Transverse colon (tissue), 4 donors: ENCODE data around the gene ZDHHC14. TPM values are rescaled to one million over a fixed set of nuclear protein-coding genes. Genes with fewer than 3 reads are reported as not detected.

ENCODE experiments used
- DNase-seq: peaks from one replicate; pipeline ENCODE4 v3.0.0-alpha.2; 2019
- H3K27ac ChIP-seq, 4 donors: fragments of 200-600 bp; sonication (generic); 2 replicates each; pipeline ENCODE4 v1.5.1; 2016 to 2018; ENCODE audit warnings: inconsistent platforms in 4 of 4
- H3K27me3 ChIP-seq: fragments of 200-600 bp; sonication (generic); 2 replicates; pipeline ENCODE4 v1.5.1; 2017; ENCODE audit warnings: inconsistent platforms
- H3K36me3 ChIP-seq, 4 donors: fragments of 200-600 bp; sonication (generic); 2 replicates each; pipeline ENCODE4 v1.5.1; 2017 to 2019; ENCODE audit warnings: inconsistent platforms in 4 of 4
- H3K4me1 ChIP-seq, 4 donors: fragments of 200-600 bp; sonication (generic); 2 replicates each; pipeline ENCODE4 v1.5.1; 2017 to 2020; ENCODE audit warnings: inconsistent platforms in 4 of 4
- H3K4me3 ChIP-seq, 4 donors: fragments of 200-600 bp; sonication (generic); 1 replicate in 1 of 4; 2 replicates in 3 of 4; pipeline versions ENCODE4 v1.5.1 to v1.6.1; 2017 to 2019; ENCODE audit warnings: inconsistent platforms in 4 of 4
- H3K9me3 ChIP-seq, 2 donors: fragments of 200-600 bp; sonication (generic); 2 replicates each; pipeline ENCODE4 v1.5.1; 2017 to 2019; ENCODE audit warnings: inconsistent platforms in 2 of 2
- CTCF ChIP-seq, 5 experiments: fragments of 200-600 bp in 3 of 5; fragments of 450-650 bp in 2 of 5; sonication (generic) in 3 of 5; IDR thresholded peaks; 1 replicate in 2 of 5; 2 replicates in 3 of 5; pipeline ENCODE4 v1.5.1; 2016 to 2017; ENCODE audit warnings: antibody characterized with exemption in 5 of 5, inconsistent platforms in 3 of 5, mild to moderate bottlenecking in 2 of 5, moderate library complexity in 1 of 5
- EP300 ChIP-seq: sonication (generic); formaldehyde crosslinking; IDR thresholded peaks from one replicate; pipeline ENCODE4 v1.6.1; 2017; ENCODE audit warnings: antibody characterized with exemption, low read depth
- POLR2A ChIP-seq: fragments of 450-650 bp; IDR thresholded peaks from one replicate; pipeline ENCODE4 v1.6.1; 2016; ENCODE audit warnings: antibody characterized with exemption, mild to moderate bottlenecking, moderate library complexity
- POLR2AphosphoS5 ChIP-seq, 3 donors: sonication (generic); formaldehyde crosslinking; IDR thresholded peaks; one replicate each; pipeline ENCODE4 v1.6.1; 2016; ENCODE audit warnings: antibody characterized with exemption in 3 of 3
- WGBS, 2 donors: methylation state at CpG; one replicate each; pipeline ENCODE4 v1.1.5; 2018; ENCODE audit warnings: low coverage in 1 of 2; 5-methylcytosine and 5-hydroxymethylcytosine counted together
- in situ Hi-C, 4 donors: fragments of 200-750 bp; cut with MboI; loops; one replicate each; pipeline versions ENCODE4 v1.15.0 to v1.15.1; 2017; ENCODE audit warnings: low sequenced_read_pairs in 3 of 4, low pct_ligation_motif_present in 1 of 4, low pct_unique_long_range_greater_than_20kb in 1 of 4
- intact Hi-C: fragments of 100-400 bp; cut with DNase I; formaldehyde crosslinking; loops from one replicate; pipeline ENCODE4 v1.15.1; 2023; ENCODE audit warnings: low total_unique reads
- total RNA-seq, 4 donors: library from RNA; depleted of rRNA; stranded (reverse); fragments of >200 nt; gene quantifications; one replicate each; pipeline ENCODE4 v1.1.0, GENCODE V29; 2016

Gene ZDHHC14
- total RNA-seq, 4 donors from 2014 or later, result 10.2 to 16.5 (median 12.5) TPM

DNA sequence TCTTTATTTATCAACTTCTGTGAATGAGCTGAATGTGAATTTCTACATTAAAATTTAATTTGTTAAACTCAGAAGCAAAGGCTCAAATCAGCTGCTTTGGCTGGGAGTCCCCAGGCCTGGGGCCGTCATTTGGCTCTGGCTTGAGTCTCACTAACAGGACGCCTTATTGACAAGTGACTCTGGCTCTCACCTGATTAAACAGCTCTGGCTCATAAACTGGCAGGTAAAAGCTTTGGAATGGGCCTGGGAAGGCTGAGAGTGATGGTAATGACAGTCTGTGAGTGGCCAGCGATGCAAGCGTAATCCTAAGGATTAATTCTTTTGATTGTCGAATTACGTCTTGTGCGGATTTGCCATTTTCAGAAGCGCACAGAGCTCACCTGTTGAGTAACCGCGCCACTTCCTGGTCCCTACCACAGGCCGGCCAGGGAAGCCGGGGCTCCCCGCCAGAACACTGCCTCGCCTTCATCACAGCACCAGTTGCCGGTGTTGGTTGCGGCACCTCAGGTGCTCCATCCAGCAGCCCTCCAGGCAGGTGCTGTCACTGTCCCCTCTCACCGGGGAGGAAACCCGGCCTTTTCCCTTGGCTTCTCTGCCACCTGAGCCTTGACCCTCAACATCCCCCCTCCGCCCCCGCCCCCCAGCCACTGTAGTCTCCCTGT, 110.7 kb downstream of the ZDHHC14 start:
- Histone ChIP-seq H3K27ac (no peak overlapping the region), H3K4me3 (no peak overlapping the region), H3K4me1 (peaks cover 0 to 5% (median 0%) of the 10 kb centered on the region in 4 donors), H3K36me3 (no peaks in the 10 kb centered on the region), H3K9me3 (no peaks in the 10 kb centered on the region), H3K27me3 (no peaks in the 10 kb centered on the region)
- 94% methylated on average over 20 of the region's 20 CpGs; no CpG with 5 or more reads in 1 of the 2 donors for WGBS, 2 donors
- TF ChIP-seq POLR2A, result no peak
- no peak for TF ChIP-seq CTCF (IDR thresholded peaks at IDR 0.05)
- no peak for TF ChIP-seq EP300
- no peak for TF ChIP-seq POLR2AphosphoS5 (IDR thresholded peaks at IDR 0.05)
- DNase-seq, result no peak
- in situ Hi-C loops (no loop called here), intact Hi-C loops (no loop called here)

GRCh38 chr6:157492249-157492648, 111.3 kb downstream of the ZDHHC14 start:
- Histone ChIP-seq H3K27me3 (no peaks in the 10 kb centered on the region), H3K9me3 (no peaks in the 10 kb centered on the region), H3K36me3 (no peaks in the 10 kb centered on the region), H3K27ac (no peak overlapping the region), H3K4me1 (peaks cover 0 to 5% (median 0%) of the 10 kb centered on the region in 4 donors), H3K4me3 (no peak overlapping the region)
- WGBS, 2 donors, result 91% methylated on average over 12 of the region's 12 CpGs; no CpG with 5 or more reads in 1 of the 2 donors
- in situ Hi-C loops (no loop called here), intact Hi-C loops (no loop called here)
- no peak for TF ChIP-seq POLR2A
- TF ChIP-seq EP300, result no peak
- no peak for TF ChIP-seq CTCF (IDR thresholded peaks at IDR 0.05)
- no peak for TF ChIP-seq POLR2AphosphoS5 (IDR thresholded peaks at IDR 0.05)
- DNase-seq, result no peak

DNA sequence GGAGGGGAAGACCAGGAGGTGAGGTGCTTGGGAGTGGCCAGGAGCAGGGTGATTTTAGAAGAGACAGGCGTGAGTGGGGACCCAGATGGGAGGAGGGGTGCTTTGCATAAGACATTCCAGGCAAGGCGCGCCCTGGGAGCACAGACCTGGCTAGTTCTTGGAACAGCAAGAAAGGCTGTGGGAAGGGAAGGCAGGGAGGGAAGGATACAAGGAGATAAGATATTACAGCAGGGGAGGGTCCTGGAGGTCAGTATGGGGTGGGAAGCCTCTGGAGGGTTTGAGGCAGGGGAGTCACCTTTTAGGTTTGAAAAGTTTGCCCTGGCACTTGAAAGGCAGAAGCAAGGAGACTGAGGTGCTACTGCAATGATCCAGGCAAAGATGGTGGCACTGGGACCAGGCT, 111.8 kb downstream of the ZDHHC14 start:
- H3K4me3 ChIP-seq, result no peak overlapping the region

DNA sequence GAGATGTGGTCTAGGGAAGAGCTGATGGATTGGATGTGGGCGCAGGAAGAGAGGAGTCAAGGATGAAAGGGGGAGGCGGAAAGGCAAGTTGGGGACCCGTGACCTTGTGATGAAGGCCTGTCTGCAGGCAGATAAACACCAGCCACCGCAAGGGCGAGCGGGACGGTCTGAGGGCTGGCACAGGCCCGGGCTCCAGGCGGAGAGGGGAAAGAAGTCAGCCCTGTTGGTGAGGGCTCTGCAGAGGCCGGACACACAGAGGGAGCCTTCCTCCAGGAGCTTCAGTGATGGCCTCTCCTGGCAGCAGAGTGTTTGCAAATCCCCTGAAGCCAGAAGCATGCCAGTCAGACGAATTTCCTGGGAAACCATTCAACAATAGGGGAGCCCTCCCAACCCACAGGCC, 112.2 kb downstream of the ZDHHC14 start:
- Histone ChIP-seq H3K27me3 (no peaks in the 10 kb centered on the region), H3K27ac (no peak overlapping the region), H3K36me3 (no peaks in the 10 kb centered on the region), H3K4me3 (no peak overlapping the region), H3K9me3 (no peaks in the 10 kb centered on the region), H3K4me1 (peaks cover 0 to 5% (median 0%) of the 10 kb centered on the region in 4 donors)
- no peak for DNase-seq
- no peak for TF ChIP-seq EP300
- no peak for TF ChIP-seq CTCF (IDR thresholded peaks at IDR 0.05)
- no peak for TF ChIP-seq POLR2A
- in situ Hi-C loops, result no loop called here
- intact Hi-C loops, result no loop called here
- WGBS, 2 donors, result 94% methylated on average over 11 of the region's 11 CpGs; no CpG with 5 or more reads in 1 of the 2 donors

More for the DNA sequence above, 111.8 kb downstream of the ZDHHC14 start:
- intact Hi-C loops (no loop called here), in situ Hi-C loops (no loop called here)
- H3K9me3 ChIP-seq, result no peaks in the 10 kb centered on the region
- peaks cover 0 to 5% (median 0%) of the 10 kb centered on the region in 4 donors for H3K4me1 ChIP-seq
- WGBS, 2 donors, result 83 to 94% methylated on average over 1 to 3 of the region's 3 CpGs
- H3K27ac ChIP-seq, result no peak overlapping the region
- H3K36me3 ChIP-seq, result no peaks in the 10 kb centered on the region
- no peaks in the 10 kb centered on the region for H3K27me3 ChIP-seq
- TF ChIP-seq CTCF (IDR thresholded peaks at IDR 0.05) (no peak), POLR2A (no peak), EP300 (no peak), POLR2AphosphoS5 (IDR thresholded peaks at IDR 0.05) (no peak)
- no peak for DNase-seq
